ENCODE results near the gene SHC4. TPM values are rescaled to one million over a fixed set of nuclear protein-coding genes. Genes with fewer than 3 reads are reported as not detected.
A peak's percentile ranks its signal among the peaks of the same experiment; 100 is the strongest.

The SHC4 gene
- total and polyA plus RNA-seq, 2 of the 8 experiments (the other 6 are each of a cell fraction or from before 2014, with no cell fraction given): 0.15 to 0.30 TPM

GRCh38 chr15:48810414-48811324, 153.1 kb downstream of the SHC4 start, which contains the start of gene CEP152 (continued):
- TF ChIP-seq HDAC2 (IDR thresholded peaks at IDR 0.05; ENCODE audit: borderline replicate concordance in 1 of 2, low read depth in 2 of 2, low read length in 2 of 2) (0 out of 4 replicates have a peak, but pooled peaks of 1 of the 2 experiments have one; percentile 25), JUN (IDR thresholded peaks at IDR 0.05; ENCODE audit: low read depth, low read length) (no peak), CREB1 (IDR thresholded peaks at IDR 0.05) (peak; percentile 50; the same call in 1 of the 2 replicates), POLR2AphosphoS5 (IDR thresholded peaks at IDR 0.05; ENCODE audit: low read depth, low read length) (peak; percentile 79), CHD2 (IDR thresholded peaks at IDR 0.05; ENCODE audit: low read length) (peak; percentile 84), TBP (IDR thresholded peaks at IDR 0.05; ENCODE audit: low read depth, low read length) (peak; percentile 76; the same call in 1 of the 2 replicates), ASH2L (IDR thresholded peaks at IDR 0.05; ENCODE audit: low read length) (peak; percentile 50), CTBP2 (IDR thresholded peaks at IDR 0.05; ENCODE audit: borderline replicate concordance, insufficient read depth, insufficient read length, low read length) (no peak), PHF8 (conservative IDR thresholded peaks at IDR 0.05; ENCODE audit: low read depth, low read length) (peak; percentile 67), SUZ12 (IDR thresholded peaks at IDR 0.05; ENCODE audit: low read length) (no peak), POLR2A (IDR thresholded peaks at IDR 0.05; ENCODE audit: control extremely low read depth in 1 of 2, low read depth in 2 of 2, low read length in 2 of 2) (peak; percentile 77 to 91)
